Smooth muscle cell of the brain vasculature (primary cell): ENCODE data around the gene CIAO2A.
A peak's percentile ranks its signal among the peaks of the same experiment; 100 is the strongest.
"Not testable (repeated sequence)": the region's sequence is repeated elsewhere in the genome, so short reads cannot be mapped to it uniquely, and the experiment has no call there.

Experiments used
- DNase-seq: peaks from one replicate; pipeline ENCODE4 v3.0.0-alpha.2; 2012; ENCODE audit warnings: low read depth, low spot score

The CIAO2A gene

GRCh38 chr15:64112073-64112772 lies 18.6 kb upstream of the CIAO2A start:
- no peak for DNase-seq

- DNase-seq: no peak
These were observed 18.0 kb upstream of the CIAO2A start for GRCh38 chr15:64111679-64112050.

GRCh38 chr15:64110950-64111678 lies 17.5 kb upstream of the CIAO2A start:
- no peak for DNase-seq

GRCh38 chr15:64110108-64110701 lies 16.6 kb upstream of the CIAO2A start:
- not testable (repeated sequence) for DNase-seq

- DNase-seq: no peak
These were observed 13.7 kb upstream of the CIAO2A start for GRCh38 chr15:64107337-64107736.

GRCh38 chr15:64105113-64105704 lies 11.6 kb upstream of the CIAO2A start:
- DNase-seq: no peak

GRCh38 chr15:64102497-64102896 lies 8.9 kb upstream of the CIAO2A start:
- DNase-seq: no peak

- DNase-seq: no peak
These were observed 7.3 kb upstream of the CIAO2A start for GRCh38 chr15:64100958-64101357.

GRCh38 chr15:64099379-64099778 lies 5.7 kb upstream of the CIAO2A start:
- DNase-seq: no peak

- DNase-seq: no peak
These were observed 3.2 kb upstream of the CIAO2A start for GRCh38 chr15:64096668-64097384.

GRCh38 chr15:64095795-64096667 lies 2.4 kb upstream of the CIAO2A start, which contains the start of gene SNX1:
TSS of gene SNX1 (plus strand) at chr15:64095982. CDS start at chr15:64096014, 32 bp downstream.
- DNase-seq: peak; percentile 83

GRCh38 chr15:64095431-64095794 lies 1.8 kb upstream of the CIAO2A start:
- no peak for DNase-seq

- no peak for DNase-seq
These were observed 593 bp downstream of the CIAO2A start for GRCh38 chr15:64092864-64093626.

GRCh38 chr15:64092075-64092820 lies 1.4 kb downstream of the CIAO2A start:
- DNase-seq: no peak

- no peak for DNase-seq
These were observed 3.1 kb downstream of the CIAO2A start for GRCh38 chr15:64090527-64090926.

GRCh38 chr15:64089543-64090280 lies 3.9 kb downstream of the CIAO2A start:
- DNase-seq: no peak

- DNase-seq: no peak
These were observed 10.9 kb downstream of the CIAO2A start for GRCh38 chr15:64082757-64083156.

- DNase-seq: not testable (repeated sequence)
These were observed 20.1 kb downstream of the CIAO2A start for GRCh38 chr15:64073496-64073895.

- DNase-seq: no peak
These were observed 20.8 kb downstream of the CIAO2A start for GRCh38 chr15:64072812-64073211.
